Measurements from ENCODE around the gene FGF19. TPM values are rescaled to one million over a fixed set of nuclear protein-coding genes. Genes with fewer than 3 reads are reported as not detected.
"Not testable (repeated sequence)": the region's sequence is repeated elsewhere in the genome, so short reads cannot be mapped to it uniquely, and the experiment has no call there.

Gene FGF19
- total RNA-seq, 2 donors from 2014 or later, result 0.37 to 0.40 TPM

- Mint-ChIP-seq H3K9me3 (peaks cover 1% of the 10 kb centered on the region), H3K36me3 (ENCODE audit: low read depth) (no peaks in the 10 kb centered on the region), H3K4me3 (no peak overlapping the region), H3K27ac (no peak overlapping the region), H3K4me1 (peaks cover 10% of the 10 kb centered on the region), H3K27me3 (ENCODE audit: insufficient read depth) (peaks cover 2% of the 10 kb centered on the region)
- 86 to 88% methylated on average over 14 to 15 of the region's 15 CpGs for WGBS, 2 experiments (ENCODE audit: insufficient coverage in 1 of 2, insufficient read length in 1 of 2)
- no peaks in the 10 kb centered on the region for H3K36me3 ChIP-seq (ENCODE audit: control insufficient read depth, insufficient read depth, low read length)
- H3K4me1 ChIP-seq (ENCODE audit: control insufficient read depth, insufficient read depth, low read length), result peaks cover 6% of the 10 kb centered on the region
- no peak overlapping the region for H3K27ac ChIP-seq (ENCODE audit: low read depth, low read length)
- H3K9me3 ChIP-seq (ENCODE audit: control insufficient read depth, low read length), result no peaks in the 10 kb centered on the region
- H3K4me3 ChIP-seq (ENCODE audit: low read length), result no peak overlapping the region
- peaks cover 5% of the 10 kb centered on the region for H3K27me3 ChIP-seq (ENCODE audit: control insufficient read depth, insufficient read depth, low read length, poor library complexity, severe bottlenecking)
- no peak for DNase-seq
- no peak overlapping the region for H3K9ac ChIP-seq (ENCODE audit: extremely low read depth, low read length, poor library complexity, severe bottlenecking)
- TF ChIP-seq CTCF (conservative IDR thresholded peaks at IDR 0.05), result no peak
Observed at GRCh38 chr11:69696749-69697468, 6.9 kb downstream of the FGF19 start.

DNA sequence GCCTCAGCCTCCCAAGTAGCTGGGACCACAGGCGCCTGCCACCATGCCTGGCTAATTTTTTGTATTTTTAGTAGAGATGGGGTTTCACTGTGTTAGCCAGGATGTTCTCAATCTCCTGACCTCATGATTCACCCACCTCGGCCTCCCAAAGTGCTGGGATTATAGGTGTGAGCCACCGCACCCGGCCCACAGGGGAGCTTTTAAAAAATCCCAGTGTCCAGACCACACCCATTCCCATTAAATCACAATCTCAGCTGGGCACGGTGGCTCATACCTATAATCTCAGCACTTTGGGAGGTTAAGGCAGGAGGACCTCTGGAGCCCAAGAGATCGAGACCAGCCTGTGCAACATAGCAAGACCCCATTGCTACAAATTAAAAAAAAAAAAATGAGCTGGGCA, 7.8 kb downstream of the FGF19 start:
- not testable (repeated sequence) for H3K36me3 ChIP-seq (ENCODE audit: control insufficient read depth, insufficient read depth, low read length); H3K9me3 ChIP-seq (ENCODE audit: control insufficient read depth, low read length); H3K9me3 Mint-ChIP-seq; H3K27ac Mint-ChIP-seq; H3K27me3 Mint-ChIP-seq (ENCODE audit: insufficient read depth); DNase-seq; H3K9ac ChIP-seq (ENCODE audit: extremely low read depth, low read length, poor library complexity, severe bottlenecking); H3K27me3 ChIP-seq (ENCODE audit: control insufficient read depth, insufficient read depth, low read length, poor library complexity, severe bottlenecking); H3K4me1 ChIP-seq (ENCODE audit: control insufficient read depth, insufficient read depth, low read length); H3K4me3 Mint-ChIP-seq; H3K4me3 ChIP-seq (ENCODE audit: low read length); H3K4me1 Mint-ChIP-seq; H3K36me3 Mint-ChIP-seq (ENCODE audit: low read depth); H3K27ac ChIP-seq (ENCODE audit: low read depth, low read length)
- 81 to 94% methylated on average over 3 to 5 of the region's 6 CpGs for WGBS, 2 experiments (ENCODE audit: insufficient coverage in 1 of 2, insufficient read length in 1 of 2)

DNA sequence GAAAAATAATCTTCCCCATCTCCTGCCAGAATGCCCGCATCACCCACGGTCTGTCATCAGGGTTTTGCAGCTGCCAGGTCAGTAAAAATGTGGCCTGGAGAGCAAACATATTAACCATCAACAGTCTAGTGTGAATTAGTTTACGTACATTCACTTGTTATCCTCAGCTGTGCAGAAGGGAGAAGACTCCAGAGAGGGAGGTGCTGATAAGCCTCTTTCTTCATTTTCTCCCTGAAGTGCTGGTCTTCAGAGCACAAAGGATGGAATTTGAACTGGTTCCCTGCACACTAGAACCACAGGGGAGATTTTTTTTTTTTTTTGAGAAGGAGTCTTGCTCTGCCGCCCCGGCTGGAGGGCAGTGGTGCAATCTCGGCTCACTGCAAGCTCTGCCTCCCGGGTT, 8.2 kb downstream of the FGF19 start:
- TF ChIP-seq CTCF (conservative IDR thresholded peaks at IDR 0.05), result no peak
- Histone ChIP-seq H3K4me3 (ENCODE audit: low read length) (no peak overlapping the region), H3K4me1 (ENCODE audit: control insufficient read depth, insufficient read depth, low read length) (peaks cover 4% of the 10 kb centered on the region), H3K27me3 (ENCODE audit: control insufficient read depth, insufficient read depth, low read length, poor library complexity, severe bottlenecking) (no peaks in the 10 kb centered on the region), H3K27ac (ENCODE audit: low read depth, low read length) (no peak overlapping the region), H3K9ac (ENCODE audit: extremely low read depth, low read length, poor library complexity, severe bottlenecking) (no peak overlapping the region), H3K9me3 (ENCODE audit: control insufficient read depth, low read length) (no peaks in the 10 kb centered on the region), H3K36me3 (ENCODE audit: control insufficient read depth, insufficient read depth, low read length) (no peaks in the 10 kb centered on the region)
- Mint-ChIP-seq H3K4me1 (peaks cover 6% of the 10 kb centered on the region), H3K9me3 (peaks cover 5% of the 10 kb centered on the region), H3K27ac (no peak overlapping the region), H3K27me3 (ENCODE audit: insufficient read depth) (no peaks in the 10 kb centered on the region), H3K4me3 (no peak overlapping the region), H3K36me3 (ENCODE audit: low read depth) (no peaks in the 10 kb centered on the region)
- no peak for DNase-seq
- WGBS, 2 experiments (ENCODE audit: insufficient coverage in 1 of 2, insufficient read length in 1 of 2), result 87 to 90% methylated on average over 2 to 7 of the region's 7 CpGs

- H3K27ac Mint-ChIP-seq, result no peak overlapping the region
- Histone ChIP-seq H3K27ac (ENCODE audit: low read depth, low read length) (no peak overlapping the region), H3K4me3 (ENCODE audit: low read length) (no peak overlapping the region), H3K36me3 (ENCODE audit: control insufficient read depth, insufficient read depth, low read length) (no peaks in the 10 kb centered on the region), H3K9ac (ENCODE audit: extremely low read depth, low read length, poor library complexity, severe bottlenecking) (no peak overlapping the region), H3K9me3 (ENCODE audit: control insufficient read depth, low read length) (no peaks in the 10 kb centered on the region), H3K27me3 (ENCODE audit: control insufficient read depth, insufficient read depth, low read length, poor library complexity, severe bottlenecking) (no peaks in the 10 kb centered on the region), H3K4me1 (ENCODE audit: control insufficient read depth, insufficient read depth, low read length) (no peaks in the 10 kb centered on the region)
- 92 to 95% methylated on average over 10 of the region's 10 CpGs for WGBS, 2 experiments (ENCODE audit: insufficient coverage in 1 of 2, insufficient read length in 1 of 2)
- no peaks in the 10 kb centered on the region for H3K27me3 Mint-ChIP-seq (ENCODE audit: insufficient read depth)
- H3K4me3 Mint-ChIP-seq, result no peak overlapping the region
- no peaks in the 10 kb centered on the region for H3K36me3 Mint-ChIP-seq (ENCODE audit: low read depth)
- no peak for DNase-seq
- peaks cover 5% of the 10 kb centered on the region for H3K9me3 Mint-ChIP-seq
- no peak for TF ChIP-seq CTCF (conservative IDR thresholded peaks at IDR 0.05)
- peaks cover 5% of the 10 kb centered on the region for H3K4me1 Mint-ChIP-seq
Observed at GRCh38 chr11:69694781-69695180, 9.0 kb downstream of the FGF19 start.

Measured in endodermal cell (in vitro differentiated cells).